Chondrocyte (in vitro differentiated cells): Measurements from ENCODE around the gene BARHL1. TPM values are rescaled to one million over a fixed set of nuclear protein-coding genes. Genes with fewer than 3 reads are reported as not detected.

Experiments used
- DNase-seq: peaks from one replicate; pipeline ENCODE4 v3.0.0; 2021; ENCODE audit warnings: mixed read lengths, low spot score
- H3K27ac Mint-ChIP-seq: one replicate; pipeline ENCODE4 v1.8.0; 2021; ENCODE audit warnings: mild to moderate bottlenecking, moderate library complexity, mixed read lengths; ENCODE audit not compliant: unreplicated experiment
- H3K27me3 Mint-ChIP-seq: 2 replicates; pipeline ENCODE4 v1.8.0; 2021; ENCODE audit warnings: low read depth, mixed read lengths
- H3K36me3 Mint-ChIP-seq: 2 replicates; pipeline ENCODE4 v1.8.0; 2021; ENCODE audit warnings: low read depth, mixed read lengths
- H3K4me1 Mint-ChIP-seq: 2 replicates; pipeline ENCODE4 v1.8.0; 2021; ENCODE audit warnings: low read depth, mild to moderate bottlenecking, mixed read lengths
- H3K4me3 Mint-ChIP-seq: one replicate; pipeline ENCODE4 v1.8.0; 2021; ENCODE audit warnings: mild to moderate bottlenecking, moderate library complexity, mixed read lengths; ENCODE audit not compliant: unreplicated experiment
- H3K9me3 Mint-ChIP-seq: 2 replicates; pipeline ENCODE4 v1.8.0; 2021; ENCODE audit warnings: low read depth, mixed read lengths
- CTCF ChIP-seq: fragments of 200-600 bp; sonication (generic); IDR thresholded peaks from 2 replicates; pipeline ENCODE4 v1.5.0; 2021; ENCODE audit warnings: antibody characterized with exemption, mild to moderate bottlenecking, moderate library complexity
- total RNA-seq: library from RNA; stranded (reverse); gene quantifications from 3 replicates; pipeline ENCODE4 v1.2.1, GENCODE V29; 2021

BARHL1 gene
- total RNA-seq, 1 donor from 2014 or later: not detected

- H3K27ac Mint-ChIP-seq: no peak overlapping the region
- peaks cover 2% of the 10 kb centered on the region for H3K36me3 Mint-ChIP-seq
- H3K27me3 Mint-ChIP-seq: peaks cover 20% of the 10 kb centered on the region
- no peak overlapping the region for H3K4me3 Mint-ChIP-seq
- no peak for TF ChIP-seq CTCF
- no peak for DNase-seq
- H3K9me3 Mint-ChIP-seq: peaks cover 3% of the 10 kb centered on the region
- peaks cover 8% of the 10 kb centered on the region for H3K4me1 Mint-ChIP-seq
Measured at GRCh38 chr9:132556235-132556634, 26.2 kb upstream of the BARHL1 start.

GRCh38 chr9:132556714-132557113 lies 25.7 kb upstream of the BARHL1 start:
- peaks cover 3% of the 10 kb centered on the region for H3K9me3 Mint-ChIP-seq
- no peak overlapping the region for H3K4me3 Mint-ChIP-seq
- no peak overlapping the region for H3K27ac Mint-ChIP-seq
- peaks cover 2% of the 10 kb centered on the region for H3K36me3 Mint-ChIP-seq
- TF ChIP-seq CTCF: no peak
- DNase-seq: no peak
- peaks cover 8% of the 10 kb centered on the region for H3K4me1 Mint-ChIP-seq
- H3K27me3 Mint-ChIP-seq: peaks cover 22% of the 10 kb centered on the region

- Mint-ChIP-seq H3K36me3 (peaks cover 2% of the 10 kb centered on the region), H3K4me1 (peaks cover 8% of the 10 kb centered on the region), H3K9me3 (peaks cover 3% of the 10 kb centered on the region), H3K27me3 (peaks cover 25% of the 10 kb centered on the region), H3K27ac (no peak overlapping the region), H3K4me3 (no peak overlapping the region)
- DNase-seq: no peak
- no peak for TF ChIP-seq CTCF
Measured at GRCh38 chr9:132557159-132557558, 25.2 kb upstream of the BARHL1 start.

GRCh38 chr9:132559711-132560110 lies 22.7 kb upstream of the BARHL1 start:
- no peak overlapping the region for H3K4me3 Mint-ChIP-seq
- H3K27ac Mint-ChIP-seq: no peak overlapping the region
- no peak for TF ChIP-seq CTCF
- H3K4me1 Mint-ChIP-seq: peaks cover 8% of the 10 kb centered on the region
- peaks cover 2% of the 10 kb centered on the region for H3K36me3 Mint-ChIP-seq
- H3K9me3 Mint-ChIP-seq: peaks cover 3% of the 10 kb centered on the region
- peaks cover 35% of the 10 kb centered on the region for H3K27me3 Mint-ChIP-seq
- DNase-seq: no peak

- Mint-ChIP-seq H3K4me3 (no peak overlapping the region), H3K27me3 (peaks cover 30% of the 10 kb centered on the region), H3K4me1 (peaks cover 8% of the 10 kb centered on the region), H3K27ac (no peak overlapping the region), H3K36me3 (no peaks in the 10 kb centered on the region), H3K9me3 (peaks cover 3% of the 10 kb centered on the region)
- TF ChIP-seq CTCF: no peak
- DNase-seq: no peak
Measured at GRCh38 chr9:132560616-132561202, 21.7 kb upstream of the BARHL1 start.
